Ishikawa (cell line): ENCODE results near the gene NOTCH3.

ENCODE experiments used
- CEBPB ChIP-seq: IDR thresholded peaks from 2 replicates; pipeline ENCODE4 v1.6.1; 2012
- CREB1 ChIP-seq: IDR thresholded peaks from 2 replicates; pipeline ENCODE4 v1.6.1; 2012; ENCODE audit warnings: low read depth
- EGR1 ChIP-seq: IDR thresholded peaks from 2 replicates; pipeline ENCODE4 v1.6.1; 2012
- EP300 ChIP-seq: IDR thresholded peaks from 2 replicates; pipeline ENCODE4 v1.6.1; 2012; ENCODE audit warnings: borderline replicate concordance
- FOXM1 ChIP-seq: IDR thresholded peaks from 2 replicates; pipeline ENCODE4 v1.6.1; 2012; ENCODE audit warnings: low read depth, borderline replicate concordance
- MAX ChIP-seq: IDR thresholded peaks from 2 replicates; pipeline ENCODE4 v1.6.1; 2012
- NFIC ChIP-seq: IDR thresholded peaks from 2 replicates; pipeline ENCODE4 v1.6.1; 2012
- RAD21 ChIP-seq: IDR thresholded peaks from 2 replicates; pipeline ENCODE4 v1.6.1; 2012; ENCODE audit warnings: low read depth
- REST ChIP-seq: IDR thresholded peaks from 2 replicates; pipeline ENCODE4 v1.6.1; 2012; ENCODE audit warnings: low read depth, mild to moderate bottlenecking
- TAF1 ChIP-seq: IDR thresholded peaks from 2 replicates; pipeline ENCODE4 v1.6.1; 2012; ENCODE audit warnings: low read depth, mild to moderate bottlenecking
- TCF12 ChIP-seq: IDR thresholded peaks from 2 replicates; pipeline ENCODE4 v1.6.1; 2012; ENCODE audit warnings: low read depth
- TEAD4 ChIP-seq: IDR thresholded peaks from 2 replicates; pipeline ENCODE4 v1.6.1; 2012
- USF1 ChIP-seq: IDR thresholded peaks from 2 replicates; pipeline ENCODE4 v1.6.1; 2012
- YY1 ChIP-seq: IDR thresholded peaks from 2 replicates; pipeline ENCODE4 v1.6.1; 2012; ENCODE audit warnings: low read depth
- ZBTB7A ChIP-seq: IDR thresholded peaks from 2 replicates; pipeline ENCODE4 v1.6.1; 2012; ENCODE audit warnings: low read depth

NOTCH3 gene

GRCh38 chr19:15198951-15199660, 1.7 kb downstream of the NOTCH3 start:
- no peak for TF ChIP-seq ZBTB7A
- no peak for TF ChIP-seq CEBPB
- no peak for TF ChIP-seq TAF1
- no peak for TF ChIP-seq EP300
- TF ChIP-seq EGR1, result no peak
- no peak for TF ChIP-seq TEAD4
- no peak for TF ChIP-seq TCF12
- no peak for TF ChIP-seq USF1
- no peak for TF ChIP-seq RAD21
- no peak for TF ChIP-seq NFIC
- TF ChIP-seq YY1, result no peak
- no peak for TF ChIP-seq FOXM1

- no peak for TF ChIP-seq RAD21
- no peak for TF ChIP-seq NFIC
- TF ChIP-seq TAF1, result no peak
These were observed 2.9 kb downstream of the NOTCH3 start for GRCh38 chr19:15197942-15198341.

- TF ChIP-seq TCF12 (no peak), EGR1 (no peak), USF1 (no peak), NFIC (no peak), EP300 (no peak), MAX (no peak), CEBPB (no peak), TAF1 (no peak), ZBTB7A (no peak), TEAD4 (no peak), YY1 (no peak), CREB1 (no peak), RAD21 (no peak), REST (no peak), FOXM1 (no peak)
These were observed 3.4 kb downstream of the NOTCH3 start for GRCh38 chr19:15197275-15197941.

GRCh38 chr19:15196360-15197005, 4.3 kb downstream of the NOTCH3 start:
- TF ChIP-seq TEAD4 (no peak), ZBTB7A (no peak), FOXM1 (no peak), CEBPB (no peak), MAX (no peak; the same call in 1 of the 2 replicates), TAF1 (no peak), REST (no peak), CREB1 (no peak), EGR1 (no peak), EP300 (no peak), NFIC (no peak), RAD21 (no peak), USF1 (no peak), YY1 (no peak), TCF12 (no peak)
